B cell (primary cell): ENCODE data around the gene AFAP1L1. TPM values are rescaled to one million over a fixed set of nuclear protein-coding genes. Genes with fewer than 3 reads are reported as not detected.
A peak's percentile ranks its signal among the peaks of the same experiment; 100 is the strongest.

Experiments used
- ATAC-seq: fragments of 200-7000 bp; cut with Tn5 transposase; one replicate; pipeline ENCODE4 v1.10.0; 2021; ENCODE audit warnings: low read depth, mild to moderate bottlenecking, moderate number of reproducible peaks, moderate library complexity
- CTCF ChIA-PET: fragments of 350-600 bp; sonication (Branson Sonifier 250); formaldehyde crosslinking; loops from one replicate; lab custom pipeline; 2021; ENCODE audit warnings: antibody characterized with exemption, inconsistent platforms; lab: Charles Lee
- POLR2A ChIA-PET: fragments of 350-600 bp; sonication (Branson Sonifier 250); formaldehyde crosslinking; loops from one replicate; lab custom pipeline; 2021; ENCODE audit warnings: antibody characterized with exemption; lab: Charles Lee
- DNase-seq: peaks from one replicate; pipeline ENCODE4 v3.0.0; 2013
- H2AFZ ChIP-seq: 2 replicates; pipeline ENCODE4 v1.6.1; 2012; ENCODE audit warnings: mild to moderate bottlenecking, low read depth, low read length; ENCODE audit not compliant: insufficient read depth, poor library complexity, severe bottlenecking
- H3K27ac ChIP-seq, 2 donors: 1 replicate in 1 of 2; 2 replicates in 1 of 2; pipeline ENCODE4 v1.5.1; 2012 to 2013; ENCODE audit warnings: low read length in 2 of 2, mild to moderate bottlenecking in 2 of 2, moderate library complexity in 1 of 2
- H3K27me3 ChIP-seq, 4 experiments: fragments of 200-600 bp in 1 of 4; sonication (generic) in 1 of 4; replicated peaks in 1 of 4; 1 replicate in 2 of 4; 2 replicates in 2 of 4; pipeline versions ENCODE4 v1.6.1 to v1.7.0; 2013 to 2016; ENCODE audit warnings: low read length in 3 of 4, mild to moderate bottlenecking in 2 of 4, mixed read lengths in 1 of 4, moderate library complexity in 1 of 4; ENCODE audit not compliant: insufficient read depth in 4 of 4, control insufficient read depth in 3 of 4; ENCODE audit errors: control extremely low read depth in 1 of 4
- H3K36me3 ChIP-seq, 2 experiments: replicated peaks in 1 of 2; 1 replicate in 1 of 2; 2 replicates in 1 of 2; pipeline versions ENCODE4 v1.6.1 to v1.7.1; 2013; ENCODE audit warnings: low read length in 1 of 2; ENCODE audit not compliant: insufficient read depth in 2 of 2, control insufficient read depth in 1 of 2; ENCODE audit errors: control extremely low read depth in 1 of 2, extremely low read depth in 1 of 2
- H3K4me1 ChIP-seq, 2 donors: fragments of 200-600 bp in 1 of 2; sonication (generic) in 1 of 2; 1 replicate in 1 of 2; 2 replicates in 1 of 2; pipeline versions ENCODE4 v1.5.1 to v1.6.1; 2013 to 2017; ENCODE audit warnings: low read length in 2 of 2; ENCODE audit not compliant: control insufficient read depth in 2 of 2, insufficient read depth in 2 of 2
- H3K4me2 ChIP-seq: replicated peaks from 2 replicates; pipeline ENCODE3; 2012; ENCODE audit warnings: mild to moderate bottlenecking, low read depth, low read length; ENCODE audit not compliant: poor library complexity, severe bottlenecking
- H3K4me3 ChIP-seq, 5 experiments: fragments of 200-600 bp in 1 of 5; sonication (generic) in 1 of 5; 1 replicate in 3 of 5; 2 replicates in 2 of 5; pipeline versions ENCODE4 v1.5.1 to v1.7.0; 2011 to 2016; ENCODE audit warnings: low read length in 4 of 5, mild to moderate bottlenecking in 4 of 5, low read depth in 2 of 5, control low read depth in 1 of 5, moderate library complexity in 1 of 5; ENCODE audit not compliant: insufficient read depth in 1 of 5; ENCODE audit errors: control extremely low read depth in 1 of 5, extremely low read depth in 1 of 5
- H3K79me2 ChIP-seq: fragments of 200-600 bp; sonication (generic); one replicate; pipeline ENCODE4 v1.6.0; 2016; ENCODE audit warnings: low read length; ENCODE audit not compliant: control insufficient read depth, insufficient read depth
- H3K9ac ChIP-seq: fragments of 200-600 bp; sonication (generic); 2 replicates; pipeline ENCODE4 v1.6.1; 2017; ENCODE audit warnings: mild to moderate bottlenecking, low read length, moderate library complexity
- H3K9me3 ChIP-seq, 3 donors: one replicate each; pipeline versions ENCODE4 v1.6.1 to v1.7.1; 2013; ENCODE audit warnings: low read length in 2 of 3; ENCODE audit not compliant: control insufficient read depth in 2 of 3, insufficient read depth in 1 of 3; ENCODE audit errors: control extremely low read depth in 1 of 3
- H4K20me1 ChIP-seq: 2 replicates; pipeline ENCODE4 v1.6.0; 2012; ENCODE audit warnings: mild to moderate bottlenecking, low read length; ENCODE audit not compliant: insufficient read depth, control insufficient read depth, poor library complexity, severe bottlenecking
- H3K27ac Mint-ChIP-seq: one replicate; pipeline ENCODE4 v1.8.0; 2021; ENCODE audit warnings: mixed read lengths
- H3K27me3 Mint-ChIP-seq: one replicate; pipeline ENCODE4 v1.8.0; 2021; ENCODE audit warnings: mixed read lengths
- H3K4me1 Mint-ChIP-seq: one replicate; pipeline ENCODE4 v1.8.0; 2021; ENCODE audit warnings: mixed read lengths
- H3K4me3 Mint-ChIP-seq: one replicate; pipeline ENCODE4 v1.8.0; 2021; ENCODE audit warnings: mixed read lengths
- H3K9me3 Mint-ChIP-seq: one replicate; pipeline ENCODE4 v1.8.0; 2022; ENCODE audit warnings: mixed read lengths; ENCODE audit not compliant: insufficient read depth
- EZH2 ChIP-seq: IDR thresholded peaks from 2 replicates; pipeline ENCODE4 v1.6.1; 2012; ENCODE audit warnings: borderline replicate concordance, low read depth, mild to moderate bottlenecking, moderate library complexity, low read length; ENCODE audit not compliant: insufficient read depth, poor library complexity, severe bottlenecking
- WGBS: methylation state at CpG from one replicate; pipeline ENCODE4 v1.1.5; 2013; ENCODE audit warnings: missing lambda C conversion rate; ENCODE audit not compliant: insufficient coverage; 5-methylcytosine and 5-hydroxymethylcytosine counted together
- intact Hi-C: fragments of 100-400 bp; cut with micrococcal nuclease; formaldehyde crosslinking; loops from one replicate; pipeline ENCODE4 v1.10.0; 2022
- polyA plus RNA-seq: library from polyadenylated mRNA; depleted of rRNA; stranded (reverse); fragments of >200 nt; gene quantifications from 2 replicates; pipeline ENCODE4 v1.2.3, GENCODE V29; 2012
- total RNA-seq, 2 donors: library from RNA; stranded (reverse); fragments of 120-200 nt in 1 of 2; gene quantifications; 1 replicate in 1 of 2; 2 replicates in 1 of 2; pipeline versions ENCODE4 v1.2.3 to v1.2.4, GENCODE V29; 2013 to 2022
- TF ChIP-seq, protein P1 (sequence below): fragments of 200-600 bp; IDR thresholded peaks from one replicate; pipeline ENCODE4 v1.8.0; 2022; ENCODE audit warnings: antibody characterized with exemption, mild to moderate bottlenecking

Gene AFAP1L1
- total and polyA plus RNA-seq, 2 donors (not counting 1 experiment from before 2014, with no cell fraction given): not detected

DNA sequence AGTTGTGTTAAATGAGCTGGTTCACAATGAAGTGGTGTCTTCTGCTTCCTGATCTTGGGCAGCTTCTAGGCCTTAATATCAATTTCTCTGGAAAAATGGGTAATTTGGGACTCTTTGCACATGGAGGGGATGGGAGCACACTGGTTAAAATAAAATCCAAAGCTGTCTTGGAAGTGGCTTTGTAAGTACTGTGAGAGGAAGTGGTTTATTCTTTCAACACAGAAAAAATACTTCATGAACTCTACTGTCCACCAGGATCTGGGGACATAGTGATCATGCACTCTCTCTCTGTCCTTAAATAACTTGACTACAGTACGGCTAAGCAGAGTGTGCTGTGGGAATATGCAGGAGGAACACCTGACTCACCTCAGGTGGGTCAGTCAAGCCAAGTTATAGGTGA lies 88.6 kb downstream of the AFAP1L1 start:
- peaks cover 12% of the 10 kb centered on the region for H3K79me2 ChIP-seq
- ATAC-seq: no peak
- no peaks in the 10 kb centered on the region for H4K20me1 ChIP-seq
- H2AFZ ChIP-seq: no peak overlapping the region
- H3K4me3 ChIP-seq: no peak overlapping the region
- H3K27me3 ChIP-seq: no peaks in the 10 kb centered on the region
- no peak for DNase-seq
- Mint-ChIP-seq H3K9me3 (no peaks in the 10 kb centered on the region), H3K27ac (no peak overlapping the region), H3K27me3 (no peaks in the 10 kb centered on the region), H3K4me1 (peaks cover 18% of the 10 kb centered on the region), H3K4me3 (peak overlapping the region; percentile 42)
- H3K9ac ChIP-seq: no peak overlapping the region
- H3K9me3 ChIP-seq: peaks cover 0 to 3% (median 0%) of the 10 kb centered on the region in 3 donors
- CTCF ChIA-PET: interaction anchor here (1.0 to 1.8 kb wide), 3 partner anchors 9 to 21 kb away, joined by 3 to 6 read pairs (median 3); no protein-coding TSS in a partner anchor
- no peak overlapping the region for H3K27ac ChIP-seq
- H3K36me3 ChIP-seq: peaks cover 0 to 3% of the 10 kb centered on the region in 2 experiments
- intact Hi-C loops: no loop called here
- TF ChIP-seq, protein P1, sequence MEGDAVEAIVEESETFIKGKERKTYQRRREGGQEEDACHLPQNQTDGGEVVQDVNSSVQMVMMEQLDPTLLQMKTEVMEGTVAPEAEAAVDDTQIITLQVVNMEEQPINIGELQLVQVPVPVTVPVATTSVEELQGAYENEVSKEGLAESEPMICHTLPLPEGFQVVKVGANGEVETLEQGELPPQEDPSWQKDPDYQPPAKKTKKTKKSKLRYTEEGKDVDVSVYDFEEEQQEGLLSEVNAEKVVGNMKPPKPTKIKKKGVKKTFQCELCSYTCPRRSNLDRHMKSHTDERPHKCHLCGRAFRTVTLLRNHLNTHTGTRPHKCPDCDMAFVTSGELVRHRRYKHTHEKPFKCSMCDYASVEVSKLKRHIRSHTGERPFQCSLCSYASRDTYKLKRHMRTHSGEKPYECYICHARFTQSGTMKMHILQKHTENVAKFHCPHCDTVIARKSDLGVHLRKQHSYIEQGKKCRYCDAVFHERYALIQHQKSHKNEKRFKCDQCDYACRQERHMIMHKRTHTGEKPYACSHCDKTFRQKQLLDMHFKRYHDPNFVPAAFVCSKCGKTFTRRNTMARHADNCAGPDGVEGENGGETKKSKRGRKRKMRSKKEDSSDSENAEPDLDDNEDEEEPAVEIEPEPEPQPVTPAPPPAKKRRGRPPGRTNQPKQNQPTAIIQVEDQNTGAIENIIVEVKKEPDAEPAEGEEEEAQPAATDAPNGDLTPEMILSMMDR: no peak
- no peak for TF ChIP-seq EZH2
- peaks cover 12 to 15% of the 10 kb centered on the region in 2 donors for H3K4me1 ChIP-seq
- H3K4me2 ChIP-seq: no peak overlapping the region
- POLR2A ChIA-PET: interaction anchor here (0.5 kb wide), 1 partner anchor 185 kb away, joined by 4 read pairs; no protein-coding TSS in a partner anchor
- WGBS: 71% methylated on average over 1 of the region's 1 CpG

DNA sequence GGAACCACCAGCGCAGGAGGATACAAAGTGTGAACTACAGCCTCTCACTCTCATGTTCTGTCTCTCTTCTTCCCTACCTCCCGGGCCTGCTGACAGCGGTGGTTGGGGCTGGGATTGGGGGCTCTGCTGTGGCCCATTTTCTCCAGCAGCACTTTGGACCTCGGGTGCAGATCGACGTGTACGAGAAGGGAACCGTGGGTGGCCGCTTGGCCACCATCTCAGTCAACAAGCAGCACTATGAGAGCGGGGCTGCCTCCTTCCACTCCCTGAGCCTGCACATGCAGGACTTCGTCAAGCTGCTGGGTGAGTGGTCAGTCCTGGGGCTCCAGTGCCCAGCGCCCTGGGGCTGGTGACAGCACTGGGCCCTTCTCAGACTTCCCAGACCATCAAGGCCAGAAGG lies 90.9 kb downstream of the AFAP1L1 start:
- Histone ChIP-seq H3K4me2 (no peak overlapping the region), H4K20me1 (no peaks in the 10 kb centered on the region), H3K4me1 (peaks cover 6 to 12% of the 10 kb centered on the region in 2 donors), H3K9ac (no peak overlapping the region), H2AFZ (no peak overlapping the region), H3K36me3 (peaks cover 0 to 3% of the 10 kb centered on the region in 2 experiments), H3K27ac (no peak overlapping the region), H3K9me3 (peaks cover 0 to 3% (median 0%) of the 10 kb centered on the region in 3 donors), H3K27me3 (no peaks in the 10 kb centered on the region), H3K4me3 (no peak overlapping the region), H3K79me2 (peaks cover 4% of the 10 kb centered on the region)
- Mint-ChIP-seq H3K27ac (no peak overlapping the region), H3K4me1 (peaks cover 16% of the 10 kb centered on the region), H3K9me3 (no peaks in the 10 kb centered on the region), H3K27me3 (no peaks in the 10 kb centered on the region), H3K4me3 (no peak overlapping the region)
- no peak for DNase-seq
- intact Hi-C loops: no loop called here
- TF ChIP-seq, protein P1: no peak
- TF ChIP-seq EZH2: no peak
- POLR2A ChIA-PET: no interaction called here
- 98% methylated on average over 10 of the region's 12 CpGs for WGBS
- no peak for ATAC-seq
- CTCF ChIA-PET: interaction anchor here (1.2 kb wide), 1 partner anchor 9 kb away, joined by 4 read pairs; no protein-coding TSS in a partner anchor
